SK-N-SH (cell line): ENCODE measurements around the gene CIDEA.

ENCODE experiments used
- CTCF ChIP-seq: fragments of 200-600 bp; sonication (generic); IDR thresholded peaks from 2 replicates; pipeline ENCODE4 v1.6.1; 2017; ENCODE audit warnings: antibody characterized with exemption, mild to moderate bottlenecking, moderate library complexity
- EZH2phosphoT487 ChIP-seq: fragments of 200-600 bp; sonication (generic); IDR thresholded peaks from 2 replicates; pipeline ENCODE4 v1.6.1; 2017; ENCODE audit warnings: low read depth, mixed run types, mild to moderate bottlenecking, antibody characterized with exemption, moderate library complexity, borderline replicate concordance
- POLR2AphosphoS5 ChIP-seq: IDR thresholded peaks from 2 replicates; pipeline ENCODE4 v1.6.1; 2012; ENCODE audit warnings: low read depth, low read length

GRCh38 chr18:12317664-12318333, 63.6 kb downstream of the CIDEA start:
- TF ChIP-seq EZH2phosphoT487, result no peak
- TF ChIP-seq CTCF, result no peak
- TF ChIP-seq POLR2AphosphoS5, result no peak
